ENCODE results near the gene KRT83. TPM values are rescaled to one million over a fixed set of nuclear protein-coding genes. Genes with fewer than 3 reads are reported as not detected.
"Not testable (repeated sequence)": the region's sequence is repeated elsewhere in the genome, so short reads cannot be mapped to it uniquely, and the experiment has no call there.

The KRT83 gene
- total RNA-seq, 1 donor from 2014 or later, result not detected

DNA sequence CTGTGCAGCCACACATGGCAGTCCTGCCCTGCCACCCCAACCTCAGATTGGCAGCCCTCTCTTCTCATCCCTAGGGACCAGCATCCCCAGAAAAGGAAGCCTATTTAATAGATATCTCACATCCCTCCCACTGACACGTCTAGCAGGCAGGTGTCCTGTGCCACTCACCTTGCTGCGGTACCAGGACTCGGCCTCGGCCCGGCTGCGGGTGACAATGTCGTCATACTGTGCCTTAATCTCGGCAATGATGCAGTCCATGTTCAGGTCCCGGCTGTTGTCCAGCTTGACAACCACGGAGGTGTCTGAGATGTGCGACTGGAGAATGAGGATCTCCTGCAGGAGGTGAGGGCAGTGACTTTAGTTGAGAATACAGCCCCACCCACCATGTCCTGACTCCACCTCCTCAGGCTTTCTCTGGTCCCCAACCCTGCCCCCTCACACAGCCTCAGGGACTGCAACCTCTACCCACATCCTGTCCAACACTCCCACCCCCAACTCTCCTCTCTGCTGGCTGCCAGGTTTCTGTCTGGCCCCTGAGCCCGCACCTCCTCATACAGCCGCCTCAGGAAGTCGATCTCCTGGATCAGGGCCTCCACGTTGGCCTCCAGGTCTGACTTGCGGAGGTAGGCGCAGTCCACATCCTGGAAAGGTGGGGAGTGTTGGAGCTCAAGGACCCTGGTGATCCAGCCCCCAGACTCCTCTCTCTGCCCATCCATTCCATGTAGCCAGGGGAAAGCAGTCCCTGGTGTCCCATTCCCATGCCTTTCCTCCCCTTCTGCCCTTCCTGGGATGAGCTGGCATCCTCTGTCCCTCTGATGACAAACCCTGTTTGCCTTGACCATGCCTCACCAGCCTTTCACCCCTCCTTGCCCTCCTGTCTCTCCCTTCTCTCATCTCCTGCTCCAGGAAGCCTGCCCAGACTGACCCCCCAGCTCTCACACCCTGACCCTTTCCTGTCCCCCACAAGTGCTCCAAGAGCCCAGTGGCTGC, 33.1 kb downstream of the KRT83 start:
- DNase-seq; H3K9me3 Mint-ChIP-seq; H3K27ac Mint-ChIP-seq; H3K4me1 Mint-ChIP-seq; intact Hi-C loops (cut with micrococcal nuclease); H3K36me3 Mint-ChIP-seq (ENCODE audit: low read depth); H3K4me3 Mint-ChIP-seq: not testable (repeated sequence)
- H3K27me3 Mint-ChIP-seq, result peaks cover 14% of the 10 kb centered on the region

DNA sequence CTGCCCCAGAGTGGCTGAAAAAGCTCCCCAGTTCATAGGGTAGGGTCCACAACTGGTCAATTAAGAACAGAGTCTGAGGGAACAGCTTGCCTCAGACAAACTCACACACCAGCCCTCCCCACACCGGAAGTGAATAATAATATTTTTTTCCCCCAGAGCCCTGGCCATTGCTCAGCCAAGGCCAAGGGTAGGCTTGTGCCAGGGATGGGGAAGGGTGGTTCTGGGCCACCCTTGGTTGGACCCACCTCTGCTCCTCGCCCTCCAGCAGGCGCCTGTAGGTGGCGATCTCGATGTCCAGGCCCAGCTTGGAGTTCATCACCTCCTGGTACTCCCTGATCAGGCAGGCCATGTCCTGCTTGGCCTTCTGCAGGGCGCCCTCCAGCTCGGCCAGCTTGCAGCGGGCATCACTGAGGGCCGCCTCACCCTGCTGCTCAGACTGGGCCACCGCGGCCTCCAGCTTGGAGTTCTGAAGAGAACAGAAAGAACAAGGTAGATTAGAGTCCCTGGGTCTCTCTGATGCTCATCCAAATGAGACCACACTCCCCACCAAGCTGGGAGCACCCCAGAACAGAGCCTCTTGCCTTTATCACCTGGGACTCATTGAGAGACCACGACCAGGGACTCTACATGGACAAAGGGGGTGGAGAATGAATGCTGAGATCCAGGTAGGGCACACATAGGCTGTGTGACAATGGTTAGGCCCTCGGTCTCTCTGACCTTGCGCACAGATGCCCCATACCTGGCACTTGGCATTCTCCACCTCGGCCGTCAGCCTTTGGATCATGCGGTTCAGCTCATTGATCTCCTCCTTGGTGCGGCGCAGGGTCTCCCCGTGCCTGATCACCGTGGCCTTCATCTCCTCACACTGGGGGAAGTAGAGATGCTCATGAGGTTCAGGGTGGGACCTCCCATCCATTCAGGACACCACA, 34.1 kb downstream of the KRT83 start:
- intact Hi-C loops (cut with micrococcal nuclease); H3K4me1 Mint-ChIP-seq; H3K9me3 Mint-ChIP-seq; H3K27ac Mint-ChIP-seq; DNase-seq; H3K36me3 Mint-ChIP-seq (ENCODE audit: low read depth); H3K4me3 Mint-ChIP-seq: not testable (repeated sequence)
- H3K27me3 Mint-ChIP-seq, result peaks cover 13% of the 10 kb centered on the region

DNA sequence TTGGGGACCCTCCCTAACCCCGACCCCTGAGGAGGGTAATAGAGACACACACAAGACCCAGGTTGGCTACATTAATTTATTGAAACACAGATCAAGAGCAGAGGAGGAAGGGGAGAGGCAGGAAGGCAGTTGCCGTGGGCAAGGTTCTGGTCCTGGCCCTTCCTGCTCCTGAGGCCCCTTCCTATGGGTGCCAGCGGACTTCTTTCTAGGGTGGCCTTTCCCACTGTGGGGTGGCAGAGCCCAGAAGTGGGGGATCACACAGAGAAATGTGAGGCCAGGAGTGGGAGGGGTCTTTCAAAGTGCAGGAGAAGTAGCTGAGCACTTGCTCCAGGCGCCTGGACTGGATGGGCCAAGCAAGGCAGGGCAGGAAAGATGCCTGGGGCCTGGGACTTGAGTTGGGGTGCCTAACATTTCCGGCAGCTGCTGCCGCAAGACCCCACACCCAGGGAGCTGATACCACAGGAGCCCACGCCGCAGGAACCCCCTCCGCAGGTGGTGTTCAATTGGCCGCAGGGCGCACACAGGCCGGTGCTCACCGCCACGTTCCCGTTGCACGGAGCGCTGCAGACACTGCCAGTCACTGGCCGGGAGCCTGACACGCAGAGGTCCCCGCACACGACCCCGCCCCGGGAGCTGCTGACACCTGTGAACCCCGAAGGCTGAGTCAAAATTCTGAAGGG, 35.2 kb downstream of the KRT83 start:
- no peaks in the 10 kb centered on the region for H3K36me3 Mint-ChIP-seq (ENCODE audit: low read depth)
- no peaks in the 10 kb centered on the region for H3K9me3 Mint-ChIP-seq
- no peak overlapping the region for H3K4me3 Mint-ChIP-seq
- peaks cover 9% of the 10 kb centered on the region for H3K4me1 Mint-ChIP-seq
- intact Hi-C loops (cut with micrococcal nuclease), result no loop called here
- DNase-seq, result no peak
- no peak overlapping the region for H3K27ac Mint-ChIP-seq
- peaks cover 8% of the 10 kb centered on the region for H3K27me3 Mint-ChIP-seq

DNA sequence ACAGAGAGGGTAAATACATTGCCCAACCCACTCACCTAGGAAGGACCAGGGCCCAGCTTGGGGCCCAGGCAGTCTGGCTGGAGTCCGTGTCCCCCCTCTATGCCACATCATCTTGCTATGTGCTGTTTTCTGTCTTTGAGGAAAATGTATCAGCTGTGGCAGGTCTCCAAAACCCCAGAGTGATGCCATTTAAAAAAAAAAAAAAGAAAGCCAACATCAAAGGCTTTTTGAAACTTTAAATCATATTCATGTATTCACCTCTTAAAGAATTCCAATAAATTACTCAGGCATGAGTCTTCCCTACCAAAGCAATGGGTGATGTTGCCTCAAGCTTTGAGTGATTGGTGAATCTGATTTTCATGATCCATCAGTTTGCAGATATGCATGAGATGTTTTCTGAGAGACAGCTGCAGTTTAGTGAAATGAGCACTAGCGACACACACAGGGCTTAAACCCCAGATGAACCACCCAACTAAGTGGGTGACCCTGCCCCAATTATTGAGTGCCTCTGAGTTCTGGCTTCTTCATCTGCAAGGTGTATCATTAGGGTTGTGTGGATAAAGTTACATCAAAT, 35.9 kb downstream of the KRT83 start:
- no peak for DNase-seq
- Mint-ChIP-seq H3K9me3 (no peaks in the 10 kb centered on the region), H3K36me3 (ENCODE audit: low read depth) (no peaks in the 10 kb centered on the region), H3K4me3 (no peak overlapping the region), H3K27me3 (peaks cover 8% of the 10 kb centered on the region), H3K27ac (no peak overlapping the region), H3K4me1 (peaks cover 9% of the 10 kb centered on the region)
- intact Hi-C loops (cut with micrococcal nuclease), result no loop called here

DNA sequence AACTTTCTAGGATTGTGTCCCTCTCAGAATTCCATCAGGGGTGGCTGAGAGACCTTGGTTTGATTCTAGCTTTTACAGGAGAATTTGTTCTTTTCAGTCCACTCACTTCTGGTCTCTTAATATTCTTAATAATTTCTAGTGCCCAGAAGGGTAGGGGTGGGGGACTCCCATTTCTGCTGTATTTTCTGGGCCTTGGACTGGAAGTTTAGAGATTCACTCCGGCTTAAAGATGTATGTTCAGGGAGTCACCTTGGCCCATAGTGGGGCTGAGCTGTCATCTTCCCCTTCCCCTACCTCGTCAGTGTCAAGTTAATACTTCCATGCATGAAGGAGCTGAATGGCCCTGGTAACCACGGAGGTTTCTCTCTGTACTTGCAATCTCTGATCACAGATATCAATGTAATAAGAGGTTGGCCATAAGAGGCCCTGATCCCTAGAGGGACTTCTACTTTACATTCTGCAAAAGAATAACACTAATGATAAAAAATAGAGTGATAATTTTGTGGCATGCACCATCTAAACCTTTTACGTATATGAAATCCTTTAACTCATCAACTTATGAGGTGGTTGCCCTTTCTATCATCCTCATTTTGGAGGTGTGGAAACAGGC, 36.5 kb downstream of the KRT83 start:
- no peak overlapping the region for H3K4me3 Mint-ChIP-seq
- no peaks in the 10 kb centered on the region for H3K9me3 Mint-ChIP-seq
- H3K36me3 Mint-ChIP-seq (ENCODE audit: low read depth), result no peaks in the 10 kb centered on the region
- DNase-seq, result no peak
- peaks cover 12% of the 10 kb centered on the region for H3K27me3 Mint-ChIP-seq
- intact Hi-C loops (cut with micrococcal nuclease), result no loop called here
- peaks cover 9% of the 10 kb centered on the region for H3K4me1 Mint-ChIP-seq
- no peak overlapping the region for H3K27ac Mint-ChIP-seq

DNA sequence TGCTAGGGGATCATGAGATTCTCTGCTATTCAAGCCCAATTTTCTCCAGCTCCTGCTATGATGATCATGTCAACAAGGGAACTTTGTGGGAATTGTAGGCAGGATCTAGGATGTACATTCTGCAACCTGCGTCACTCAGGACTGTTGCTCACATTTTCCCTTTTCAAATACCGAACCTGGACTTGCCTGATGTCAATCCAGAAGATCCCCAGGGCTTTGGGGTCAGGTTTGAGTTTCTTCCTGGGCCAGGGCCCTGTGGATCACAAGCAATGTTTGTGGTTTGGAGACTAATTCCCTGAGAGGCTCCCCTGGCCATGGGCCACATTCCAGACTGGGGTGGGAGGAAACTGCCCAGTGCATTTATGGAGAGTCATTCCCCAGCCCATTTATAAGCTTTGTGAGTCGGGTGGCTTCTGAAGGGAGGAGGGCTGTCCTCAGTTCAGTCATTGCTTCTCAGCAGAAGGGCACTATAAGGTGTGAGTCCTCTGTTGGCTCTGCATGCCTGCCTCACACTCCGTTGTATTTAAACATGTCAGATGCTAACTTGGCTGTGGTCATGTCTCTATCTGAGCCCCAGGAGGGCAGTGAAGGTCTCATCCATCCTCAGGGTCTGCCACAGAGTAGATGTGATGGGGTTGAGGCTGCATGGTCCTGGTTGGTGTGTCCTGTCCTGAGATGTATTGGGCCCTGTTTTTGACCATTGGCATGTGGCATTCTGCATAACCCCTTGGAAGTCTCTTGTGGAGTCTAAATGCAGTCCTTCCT, 40.2 kb downstream of the KRT83 start:
- intact Hi-C loops (cut with micrococcal nuclease), result no loop called here
- Mint-ChIP-seq H3K27ac (no peak overlapping the region), H3K4me3 (no peak overlapping the region), H3K27me3 (peaks cover 20% of the 10 kb centered on the region), H3K4me1 (peaks cover 10% of the 10 kb centered on the region), H3K36me3 (ENCODE audit: low read depth) (no peaks in the 10 kb centered on the region), H3K9me3 (no peaks in the 10 kb centered on the region)
- DNase-seq, result no peak

DNA sequence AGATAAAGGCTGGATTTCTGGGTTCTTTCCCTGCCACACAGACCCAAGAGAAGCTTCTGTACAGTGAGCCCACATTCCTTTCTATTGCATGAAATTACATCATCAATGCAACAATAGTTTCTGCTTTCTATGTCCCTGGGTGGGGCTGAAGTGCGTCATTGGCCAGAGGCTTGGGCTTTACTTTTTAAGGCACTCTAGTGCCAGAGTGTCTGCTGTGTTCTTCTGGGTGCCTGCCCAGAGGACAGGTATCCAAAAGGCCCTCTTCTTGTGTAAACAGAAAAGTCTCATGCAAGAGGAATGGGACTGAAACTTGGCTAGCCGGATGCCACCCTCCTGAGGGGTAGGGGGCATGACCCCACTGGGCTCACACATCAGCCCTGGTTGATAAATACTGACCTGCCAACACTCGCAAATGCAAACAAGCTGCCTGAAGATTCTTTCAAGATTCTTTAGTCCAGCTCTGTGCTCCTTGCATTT, 40.8 kb downstream of the KRT83 start:
- no peak for DNase-seq
- no peak overlapping the region for H3K27ac Mint-ChIP-seq
- no peak overlapping the region for H3K4me3 Mint-ChIP-seq
- no peaks in the 10 kb centered on the region for H3K9me3 Mint-ChIP-seq
- intact Hi-C loops (cut with micrococcal nuclease), result no loop called here
- H3K4me1 Mint-ChIP-seq, result peaks cover 10% of the 10 kb centered on the region
- no peaks in the 10 kb centered on the region for H3K36me3 Mint-ChIP-seq (ENCODE audit: low read depth)
- H3K27me3 Mint-ChIP-seq, result peaks cover 20% of the 10 kb centered on the region

DNA sequence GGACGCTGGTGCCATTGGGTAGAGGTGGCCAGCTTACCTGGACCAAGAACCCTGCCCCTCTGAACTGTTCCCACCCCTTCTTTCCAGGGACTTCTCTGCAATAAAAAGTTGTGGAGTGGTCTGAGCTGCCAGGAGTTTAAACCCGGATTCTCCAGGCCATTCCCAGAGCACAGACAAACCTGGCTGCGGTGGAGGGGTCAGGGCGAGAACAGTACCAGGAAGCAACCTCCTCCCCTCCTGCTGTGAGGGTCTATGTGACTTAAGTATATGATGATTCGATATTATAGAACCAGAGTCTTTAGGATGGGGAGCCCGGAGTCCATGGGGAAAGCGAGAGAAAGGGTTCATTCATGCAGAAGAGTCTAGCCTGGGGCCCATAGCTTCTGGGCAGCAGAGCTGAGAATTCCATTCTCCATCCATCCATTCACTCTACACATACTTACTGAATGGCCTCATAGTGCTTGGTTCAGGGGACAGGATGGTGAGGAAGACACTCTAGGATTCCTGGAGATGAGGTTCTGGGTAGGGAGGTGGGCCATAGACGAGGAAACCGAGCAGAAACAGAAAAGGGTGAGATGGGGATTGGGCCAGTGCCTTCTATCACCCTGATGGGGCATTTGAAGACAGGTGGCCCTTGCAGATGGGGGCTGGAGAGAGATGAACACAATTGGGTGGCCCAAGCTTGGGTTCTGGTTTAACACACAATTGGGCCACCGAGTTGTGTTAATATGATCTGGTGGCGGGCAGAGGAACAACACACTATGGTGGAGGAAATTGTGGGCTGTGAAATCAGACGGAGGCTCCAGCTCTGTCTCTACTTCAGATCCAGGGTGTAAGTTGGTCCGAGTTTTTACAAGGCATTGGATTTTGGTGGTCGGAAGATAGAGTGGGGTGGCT, 41.5 kb downstream of the KRT83 start:
- H3K36me3 Mint-ChIP-seq (ENCODE audit: low read depth), result no peaks in the 10 kb centered on the region
- no peak overlapping the region for H3K4me3 Mint-ChIP-seq
- no peaks in the 10 kb centered on the region for H3K9me3 Mint-ChIP-seq
- H3K27ac Mint-ChIP-seq, result no peak overlapping the region
- H3K4me1 Mint-ChIP-seq, result peaks cover 10% of the 10 kb centered on the region
- peaks cover 24% of the 10 kb centered on the region for H3K27me3 Mint-ChIP-seq
- intact Hi-C loops (cut with micrococcal nuclease), result loop anchor here (2.0 kb wide), 1 partner anchor 57 kb away; no protein-coding TSS in a partner anchor
- no peak for DNase-seq

DNA sequence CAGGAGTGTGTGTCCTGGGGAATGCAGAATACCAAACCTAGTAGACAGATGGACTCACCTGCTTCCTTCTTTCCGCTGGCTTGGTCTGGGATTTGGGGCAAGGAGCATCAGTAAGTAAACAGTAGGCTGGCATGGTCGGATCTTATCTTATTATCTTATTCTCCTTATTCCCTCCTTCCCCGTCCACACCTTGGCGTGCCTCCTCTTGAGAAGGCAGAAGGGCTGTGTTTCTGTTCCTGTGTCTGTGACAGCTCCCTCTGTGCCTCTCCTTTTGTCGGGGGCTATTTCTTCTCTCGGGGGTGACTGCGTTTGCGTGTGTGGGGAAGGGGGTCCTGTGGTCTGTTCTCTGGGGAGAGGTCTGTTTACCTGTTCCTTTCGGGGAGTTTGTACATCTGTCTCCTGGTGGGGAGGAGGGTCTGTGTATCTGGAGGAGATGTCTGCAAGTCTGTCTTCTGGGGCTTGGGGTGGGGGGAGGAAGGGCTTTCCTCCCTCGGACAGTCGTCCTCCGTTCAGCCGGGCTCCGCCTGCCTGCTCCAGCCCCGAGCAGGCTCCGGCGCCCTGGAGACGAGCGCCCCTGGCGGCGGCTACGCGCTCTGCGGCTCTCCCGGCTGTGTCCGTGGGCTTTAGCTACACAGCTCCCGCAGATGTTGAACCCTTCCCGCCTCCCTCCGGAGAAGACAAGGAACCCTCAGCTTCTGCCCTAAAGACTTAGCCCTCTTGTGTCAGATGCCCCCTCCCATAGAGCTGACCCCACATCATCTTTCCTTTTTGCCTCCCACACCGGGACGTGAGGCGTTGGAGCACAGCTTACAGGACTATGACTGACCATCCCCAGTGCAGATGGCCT, 42.4 kb downstream of the KRT83 start:
- Mint-ChIP-seq H3K27ac (no peak overlapping the region), H3K9me3 (no peaks in the 10 kb centered on the region), H3K4me3 (peak overlapping the region; percentile 33), H3K27me3 (peaks cover 31% of the 10 kb centered on the region), H3K4me1 (peaks cover 10% of the 10 kb centered on the region), H3K36me3 (ENCODE audit: low read depth) (no peaks in the 10 kb centered on the region)
- intact Hi-C loops (cut with micrococcal nuclease), result loop anchor here (2.0 kb wide), 1 partner anchor 56 kb away; no protein-coding TSS in a partner anchor
- DNase-seq, result peak; percentile 95

DNA sequence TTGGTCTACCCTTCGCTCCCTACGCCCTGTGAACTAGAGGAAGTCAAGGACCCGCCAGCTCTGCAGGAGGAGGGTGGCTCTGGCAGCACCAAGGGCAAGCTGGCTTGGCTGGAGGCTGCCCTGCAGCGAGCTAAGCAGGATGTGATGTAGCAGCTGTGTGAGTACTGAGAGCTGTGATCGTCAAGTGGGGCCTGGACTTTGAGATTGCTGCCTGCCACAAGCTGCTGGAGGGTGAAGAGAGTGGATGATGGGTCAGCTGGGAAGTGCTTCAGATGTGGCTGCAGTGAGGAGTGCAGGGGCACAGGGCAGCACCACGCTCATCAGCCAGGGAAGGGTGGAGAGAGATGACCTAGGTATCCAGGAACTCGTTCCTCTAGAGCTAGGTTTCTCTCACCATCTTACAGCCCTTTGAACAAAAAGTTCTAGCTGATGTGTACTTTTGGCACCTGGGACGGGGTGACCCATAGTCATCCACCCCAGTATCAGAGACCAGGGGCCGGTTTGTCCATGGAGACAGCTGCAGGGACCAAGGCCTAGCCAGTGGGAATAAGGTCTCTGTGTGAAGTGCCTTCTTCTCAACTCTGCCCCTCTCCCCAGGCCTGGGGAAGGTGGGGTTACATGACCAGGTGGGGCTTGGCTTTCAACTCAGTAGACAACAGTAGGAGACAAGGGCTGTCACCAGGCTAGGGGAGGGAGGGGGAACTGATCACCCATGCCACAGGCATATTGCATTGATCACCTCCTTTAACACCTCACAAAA, 43.5 kb downstream of the KRT83 start:
- H3K4me1 Mint-ChIP-seq, result peaks cover 10% of the 10 kb centered on the region
- intact Hi-C loops (cut with micrococcal nuclease), result loop anchor here (2.0 kb wide), 1 partner anchor 55 kb away; no protein-coding TSS in a partner anchor

More for the DNA sequence above, 43.5 kb downstream of the KRT83 start:
- H3K4me3 Mint-ChIP-seq, result no peak overlapping the region
- no peaks in the 10 kb centered on the region for H3K9me3 Mint-ChIP-seq
- peaks cover 37% of the 10 kb centered on the region for H3K27me3 Mint-ChIP-seq
- no peaks in the 10 kb centered on the region for H3K36me3 Mint-ChIP-seq (ENCODE audit: low read depth)
- H3K27ac Mint-ChIP-seq, result no peak overlapping the region
- DNase-seq, result no peak
